Tibial nerve (tissue), 4 donors: ENCODE data around the gene DMD. TPM values are rescaled to one million over a fixed set of nuclear protein-coding genes. Genes with fewer than 3 reads are reported as not detected.

ENCODE experiments used
- DNase-seq, 2 donors: peaks; one replicate each; pipeline ENCODE4 v3.0.0-alpha.2; 2019; ENCODE audit warnings: low spot score in 2 of 2
- H3K27ac ChIP-seq, 4 donors: fragments of 200-600 bp; sonication (generic) in 3 of 4; one replicate each; pipeline ENCODE4 v1.5.1; 2017 to 2019; ENCODE audit warnings: mild to moderate bottlenecking in 1 of 4
- H3K27me3 ChIP-seq, 2 donors: fragments of 200-600 bp; sonication (generic) in 1 of 2; one replicate each; pipeline versions ENCODE4 v1.5.1 to v1.6.0; 2017 to 2019
- H3K36me3 ChIP-seq, 3 donors: fragments of 200-600 bp; sonication (generic); one replicate each; pipeline ENCODE4 v1.5.1; 2018 to 2019
- H3K4me1 ChIP-seq, 4 donors: fragments of 200-600 bp; sonication (generic) in 3 of 4; one replicate each; pipeline ENCODE4 v1.5.1; 2017 to 2019
- H3K4me3 ChIP-seq, 4 donors: fragments of 200-600 bp; sonication (generic) in 3 of 4; one replicate each; pipeline ENCODE4 v1.5.1; 2017 to 2019; ENCODE audit warnings: mild to moderate bottlenecking in 1 of 4, moderate library complexity in 1 of 4
- H3K9me3 ChIP-seq, 4 donors: fragments of 200-600 bp; sonication (generic) in 3 of 4; one replicate each; pipeline ENCODE4 v1.5.1; 2017 to 2019
- CTCF ChIP-seq, 5 experiments: fragments of 200-600 bp in 3 of 5; fragments of 450-650 bp in 2 of 5; sonication (generic) in 3 of 5; IDR thresholded peaks; one replicate each; pipeline ENCODE4 v1.5.1; 2016 to 2019; ENCODE audit warnings: antibody characterized with exemption in 5 of 5, mild to moderate bottlenecking in 3 of 5, moderate library complexity in 2 of 5
- EP300 ChIP-seq, 2 donors: sonication (generic); formaldehyde crosslinking; IDR thresholded peaks; one replicate each; pipeline ENCODE4 v1.6.1; 2017; ENCODE audit warnings: antibody characterized with exemption in 2 of 2, mild to moderate bottlenecking in 1 of 2
- POLR2A ChIP-seq, 2 donors: fragments of 450-650 bp; IDR thresholded peaks; one replicate each; pipeline ENCODE4 v1.6.1; 2017; ENCODE audit warnings: antibody characterized with exemption in 2 of 2, mild to moderate bottlenecking in 2 of 2, moderate library complexity in 2 of 2
- WGBS, 2 donors: methylation state at CpG; one replicate each; pipeline ENCODE4 v1.1.5; 2018; 5-methylcytosine and 5-hydroxymethylcytosine counted together
- total RNA-seq, 4 donors: library from RNA; depleted of rRNA; stranded (reverse); fragments of >200 nt; gene quantifications; one replicate each; pipeline ENCODE4 v1.1.0, GENCODE V29; 2016

DMD gene
- total RNA-seq, 4 donors from 2014 or later = 156 to 345 (median 245) TPM

DNA sequence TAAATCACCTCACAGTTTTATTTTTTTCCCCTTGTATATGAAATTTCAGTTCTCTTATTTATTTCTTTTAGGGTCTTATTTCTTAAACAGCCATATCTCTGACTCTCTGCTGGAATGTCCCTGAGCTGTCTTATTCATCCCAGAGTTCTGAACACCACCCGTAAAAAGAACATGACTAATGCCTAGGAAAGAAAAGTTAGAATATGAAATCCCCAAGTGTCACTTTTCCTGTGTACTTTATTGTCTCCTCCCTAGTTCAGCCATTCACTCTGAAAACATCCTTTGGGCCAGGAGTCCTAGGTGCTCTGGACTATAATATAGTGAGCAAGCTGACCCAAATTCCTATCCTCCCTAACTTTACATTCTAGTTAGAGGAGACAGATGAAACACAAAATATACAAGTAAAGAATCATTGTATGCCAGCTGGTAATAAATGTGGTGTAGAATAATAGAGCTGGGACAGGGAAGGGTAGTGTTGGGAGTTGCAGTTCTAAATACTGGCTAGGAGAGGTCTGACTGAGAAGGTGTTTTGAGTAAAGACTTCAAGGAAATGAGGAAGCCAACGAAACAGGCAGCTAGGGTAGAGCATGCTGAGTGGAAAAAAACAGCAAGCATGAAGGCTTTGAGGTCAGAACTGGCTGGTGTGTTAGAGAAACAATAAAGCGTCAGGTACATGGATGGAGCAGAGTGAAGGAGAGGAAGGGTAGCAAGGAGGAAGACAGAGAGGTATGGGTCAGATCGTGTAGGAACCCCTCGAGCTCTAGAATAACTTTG, 2098.9 kb downstream of the DMD start:
- no peak for DNase-seq
- Histone ChIP-seq H3K36me3 (no peaks in the 10 kb centered on the region), H3K9me3 (no peaks in the 10 kb centered on the region), H3K4me1 (no peaks in the 10 kb centered on the region), H3K27me3 (no peaks in the 10 kb centered on the region), H3K27ac (no peak overlapping the region), H3K4me3 (no peak overlapping the region)
- 60 to 65% methylated on average over 5 of the region's 5 CpGs for WGBS, 2 donors
- TF ChIP-seq CTCF (IDR thresholded peaks at IDR 0.05) = no peak
- TF ChIP-seq POLR2A (IDR thresholded peaks at IDR 0.05) = no peak
- no peak for TF ChIP-seq EP300 (IDR thresholded peaks at IDR 0.05)

DNA sequence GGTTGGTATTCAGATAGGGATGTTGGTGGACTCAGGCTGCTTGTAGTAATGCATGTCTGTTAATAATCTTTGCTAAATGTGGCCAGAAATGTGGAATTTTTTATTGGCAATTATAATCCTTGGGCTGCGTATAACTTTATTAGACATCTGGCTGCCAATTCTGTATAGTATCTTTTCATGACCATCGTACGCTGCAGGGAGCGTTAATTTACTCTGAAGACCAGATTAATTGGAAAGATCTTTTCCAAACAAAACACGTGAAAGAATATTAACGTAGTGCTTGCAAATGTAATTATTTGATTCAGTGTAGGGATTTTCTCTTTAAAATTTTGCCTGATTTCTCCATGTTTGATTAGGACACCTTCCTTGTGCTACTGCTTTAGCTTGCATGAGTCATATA, 2100.7 kb downstream of the DMD start:
- Histone ChIP-seq H3K27me3 (no peaks in the 10 kb centered on the region), H3K36me3 (no peaks in the 10 kb centered on the region), H3K27ac (no peak overlapping the region), H3K4me3 (no peak overlapping the region), H3K4me1 (no peaks in the 10 kb centered on the region), H3K9me3 (no peaks in the 10 kb centered on the region)
- DNase-seq = no peak
- WGBS, 2 donors = 78 to 88% methylated on average over 6 of the region's 6 CpGs
- no peak for TF ChIP-seq CTCF (IDR thresholded peaks at IDR 0.05)
- TF ChIP-seq POLR2A (IDR thresholded peaks at IDR 0.05) = no peak
- no peak for TF ChIP-seq EP300 (IDR thresholded peaks at IDR 0.05)

- no peak for DNase-seq
Measured at GRCh38 chrX:31099536-31100090, 2111.7 kb downstream of the DMD start.

GRCh38 chrX:31098079-31098478, 2113.3 kb downstream of the DMD start:
- no peaks in the 10 kb centered on the region for H3K4me1 ChIP-seq
- H3K27me3 ChIP-seq = peaks cover 0 to 4% of the 10 kb centered on the region in 2 donors
- H3K36me3 ChIP-seq = no peaks in the 10 kb centered on the region
- H3K4me3 ChIP-seq = no peak overlapping the region
- no peak for DNase-seq
- H3K27ac ChIP-seq = no peak overlapping the region
- peaks cover 0 to 3% (median 0%) of the 10 kb centered on the region in 4 donors for H3K9me3 ChIP-seq
- no peak for TF ChIP-seq POLR2A (IDR thresholded peaks at IDR 0.05)
- WGBS, 2 donors = 59 to 60% methylated on average over 3 of the region's 3 CpGs

More at GRCh38 chrX:31099536-31100090, 2111.7 kb downstream of the DMD start:
- Histone ChIP-seq H3K27ac (no peak overlapping the region), H3K9me3 (no peaks in the 10 kb centered on the region), H3K4me1 (no peaks in the 10 kb centered on the region), H3K27me3 (peaks cover 0 to 4% of the 10 kb centered on the region in 2 donors), H3K4me3 (no peak overlapping the region), H3K36me3 (no peaks in the 10 kb centered on the region)
- 75 to 86% methylated on average over 1 to 2 of the region's 2 CpGs for WGBS, 2 donors
- TF ChIP-seq EP300 (IDR thresholded peaks at IDR 0.05) = no peak

DNA sequence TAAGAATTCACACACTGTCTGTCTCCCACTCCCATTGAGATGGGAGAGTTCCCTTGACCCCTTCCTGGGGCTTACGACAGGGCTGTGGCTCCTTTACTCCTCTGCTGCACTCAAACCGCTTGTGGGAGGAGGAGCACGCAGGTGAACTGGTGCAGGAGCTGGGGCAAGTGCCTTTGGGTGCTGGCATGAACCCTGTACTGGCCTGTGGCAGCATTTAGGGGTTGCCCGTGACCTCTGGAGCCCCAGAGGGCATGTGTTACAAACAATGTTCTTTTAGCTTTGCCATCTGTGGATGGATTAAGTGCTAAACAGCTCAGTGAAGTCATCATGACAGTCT, 2117.7 kb downstream of the DMD start:
- TF ChIP-seq EP300 (IDR thresholded peaks at IDR 0.05) (no peak), POLR2A (IDR thresholded peaks at IDR 0.05) (no peak), CTCF (IDR thresholded peaks at IDR 0.05) (no peak)
- H3K4me3 ChIP-seq = no peak overlapping the region
- H3K27me3 ChIP-seq = no peaks in the 10 kb centered on the region
- 73 to 90% methylated on average over 4 of the region's 4 CpGs for WGBS, 2 donors
- DNase-seq = no peak
- peaks cover 0 to 3% (median 0%) of the 10 kb centered on the region in 4 donors for H3K9me3 ChIP-seq
- H3K36me3 ChIP-seq = no peaks in the 10 kb centered on the region
- no peak overlapping the region for H3K27ac ChIP-seq
- H3K4me1 ChIP-seq = no peaks in the 10 kb centered on the region

DNA sequence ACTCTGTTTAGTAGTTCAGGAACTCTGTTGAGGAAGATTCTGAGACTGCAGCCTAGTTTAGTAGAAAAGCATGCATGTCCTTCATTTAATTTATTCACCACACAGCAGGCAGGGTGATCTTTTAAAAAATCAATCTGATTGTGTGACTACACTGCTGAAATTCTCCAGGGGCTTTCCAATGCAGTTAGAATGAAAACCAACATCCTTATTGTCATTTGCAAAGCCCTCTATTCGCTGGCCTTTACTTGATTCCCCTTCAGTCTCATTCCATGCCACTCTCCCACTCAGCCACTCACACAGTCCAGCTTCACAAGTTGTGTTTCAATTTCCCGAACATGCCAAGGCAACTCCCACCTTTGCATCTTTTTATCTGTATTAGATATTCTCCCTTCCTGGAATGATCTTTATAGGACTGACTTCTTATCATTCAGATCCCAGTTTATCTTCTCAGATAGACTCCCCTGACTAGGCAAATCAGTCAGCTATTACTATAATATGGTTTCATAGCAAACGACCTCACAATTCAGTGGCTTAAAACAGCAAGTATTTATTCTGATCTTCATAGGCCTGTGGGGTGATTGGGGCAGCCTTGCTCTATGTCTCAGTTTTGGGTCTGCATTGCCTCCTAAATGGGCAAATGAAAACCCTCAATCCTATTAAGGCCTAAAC, 2118.2 kb downstream of the DMD start:
- peaks cover 0 to 3% (median 0%) of the 10 kb centered on the region in 4 donors for H3K9me3 ChIP-seq
- no peak for DNase-seq
- H3K27me3 ChIP-seq = no peaks in the 10 kb centered on the region
- no peaks in the 10 kb centered on the region for H3K36me3 ChIP-seq
- TF ChIP-seq POLR2A (IDR thresholded peaks at IDR 0.05) (no peak), CTCF (IDR thresholded peaks at IDR 0.05) (no peak), EP300 (IDR thresholded peaks at IDR 0.05) (no peak)
- no peak overlapping the region for H3K27ac ChIP-seq
- no peaks in the 10 kb centered on the region for H3K4me1 ChIP-seq
- no peak overlapping the region for H3K4me3 ChIP-seq
- 49 to 63% methylated on average over 3 of the region's 3 CpGs for WGBS, 2 donors
